Measurements from ENCODE around the gene UBE2G1.

The UBE2G1 gene

DNA sequence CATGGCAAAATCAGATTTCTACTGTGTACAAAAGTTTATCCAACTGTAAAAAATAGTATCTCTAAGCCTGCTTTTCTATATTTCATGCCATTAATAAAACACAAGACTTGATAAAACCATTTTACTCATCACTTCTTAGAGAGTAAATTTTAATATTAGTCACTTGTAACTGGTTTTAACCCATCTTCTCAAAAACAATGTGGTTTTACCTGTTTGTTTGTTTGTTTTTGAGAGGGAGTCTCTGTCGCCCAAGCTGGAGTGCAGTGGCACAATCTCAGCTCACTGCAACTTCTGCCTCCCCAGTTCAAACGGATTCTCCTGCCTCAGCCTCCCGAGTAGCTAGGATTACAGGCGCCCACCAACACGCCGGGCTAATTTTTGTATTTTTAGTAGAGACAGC lies 32.1 kb downstream of the UBE2G1 start:
- no peak for DNase-seq (ENCODE audit: low spot score)

GRCh38 chr17:4333041-4333440 lies 33.4 kb downstream of the UBE2G1 start:
- no peak for DNase-seq (ENCODE audit: low spot score)

- DNase-seq (ENCODE audit: low spot score): peak; percentile 17
Measured at GRCh38 chr17:4332296-4332970, 34.0 kb downstream of the UBE2G1 start.

DNA sequence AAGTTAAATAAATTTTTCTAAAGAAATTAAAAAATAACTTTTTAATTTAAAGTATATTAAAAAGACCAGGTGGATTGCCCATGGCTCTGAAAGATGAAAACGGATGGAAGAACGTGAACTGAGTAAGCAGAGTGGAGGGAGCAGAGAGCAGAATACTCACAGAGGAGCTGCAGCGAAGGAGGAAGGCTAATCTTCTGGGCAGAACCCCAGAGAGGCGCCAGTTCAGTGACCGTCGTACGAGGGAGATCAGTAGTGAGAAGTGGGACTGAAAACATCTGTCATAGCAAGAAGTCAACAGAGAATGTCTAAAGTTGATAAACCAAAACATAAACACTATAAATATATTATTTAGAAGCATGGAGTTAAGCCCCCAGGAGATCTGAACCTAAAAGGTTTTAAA lies 34.9 kb downstream of the UBE2G1 start:
- no peak for DNase-seq (ENCODE audit: low spot score)

GRCh38 chr17:4329838-4330237 lies 36.6 kb downstream of the UBE2G1 start:
- DNase-seq (ENCODE audit: low spot score): peak; percentile 60

DNA sequence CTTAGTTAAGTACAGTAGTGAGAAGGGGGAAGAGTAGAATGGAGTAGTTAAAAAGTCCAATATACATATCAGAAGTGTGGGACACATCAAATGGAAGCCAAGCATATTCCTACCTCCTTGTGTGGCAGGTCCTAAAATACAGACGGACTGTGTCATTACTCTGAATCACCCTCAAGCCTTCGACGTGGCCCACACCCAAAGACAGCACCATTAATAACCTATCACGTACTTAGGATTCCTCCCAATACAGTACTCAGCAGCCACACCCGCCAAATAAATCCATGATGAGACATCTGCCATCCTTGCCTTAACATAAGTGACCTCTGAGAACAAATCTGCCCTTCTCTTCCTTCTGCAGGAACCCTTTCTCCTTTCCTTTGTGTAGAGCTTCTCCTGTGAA lies 38.9 kb downstream of the UBE2G1 start:
- peak; percentile 46 for DNase-seq (ENCODE audit: low spot score)

GRCh38 chr17:4326608-4327007 lies 39.9 kb downstream of the UBE2G1 start:
- DNase-seq (ENCODE audit: low spot score): no peak

GRCh38 chr17:4326112-4326511 lies 40.4 kb downstream of the UBE2G1 start:
- DNase-seq (ENCODE audit: low spot score): no peak

GRCh38 chr17:4324463-4324862 lies 42.0 kb downstream of the UBE2G1 start:
- no peak for DNase-seq (ENCODE audit: low spot score)

DNA sequence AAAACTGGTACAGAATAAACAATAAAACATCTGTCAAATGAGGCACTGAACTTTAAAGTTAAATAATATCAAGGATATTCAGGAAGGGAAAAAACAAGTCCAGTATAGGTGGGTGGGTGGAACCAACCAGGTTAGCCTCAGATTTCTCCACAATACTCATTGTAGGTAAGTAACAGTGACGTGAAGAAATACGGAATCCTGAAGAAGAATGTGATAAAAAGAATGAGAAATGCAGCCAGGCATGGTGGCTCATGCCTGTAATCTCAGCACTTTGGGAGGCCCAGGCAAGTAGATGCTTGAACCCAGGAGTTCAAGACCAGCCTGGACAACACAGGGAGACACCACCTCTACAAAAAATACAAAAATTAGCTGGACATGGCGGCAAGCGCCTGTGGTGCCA lies 47.3 kb downstream of the UBE2G1 start:
- DNase-seq (ENCODE audit: low spot score): no peak

- DNase-seq (ENCODE audit: low spot score): no peak
Measured at GRCh38 chr17:4318596-4318995, 47.9 kb downstream of the UBE2G1 start.

- DNase-seq (ENCODE audit: low spot score): no peak
Measured at GRCh38 chr17:4318186-4318585, 48.3 kb downstream of the UBE2G1 start.

DNA sequence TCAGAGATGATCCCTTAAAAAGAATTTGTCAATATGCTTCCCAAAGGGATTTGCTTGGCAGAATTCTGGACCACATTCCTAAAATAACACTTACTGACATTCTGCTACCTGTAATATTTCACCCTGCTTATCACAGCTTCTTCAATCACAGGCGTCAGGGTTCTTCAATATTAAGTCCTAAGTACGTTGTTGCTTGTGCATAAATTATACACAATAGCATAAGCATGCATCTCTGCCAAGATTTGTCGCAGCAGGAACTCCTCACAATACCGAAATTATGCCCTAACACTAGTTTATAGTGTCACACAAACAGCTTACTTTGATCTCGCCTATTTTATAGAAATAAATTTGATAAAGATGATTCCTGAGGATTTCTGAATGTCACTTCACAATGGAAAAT lies 48.9 kb downstream of the UBE2G1 start:
- DNase-seq (ENCODE audit: low spot score): no peak

DNA sequence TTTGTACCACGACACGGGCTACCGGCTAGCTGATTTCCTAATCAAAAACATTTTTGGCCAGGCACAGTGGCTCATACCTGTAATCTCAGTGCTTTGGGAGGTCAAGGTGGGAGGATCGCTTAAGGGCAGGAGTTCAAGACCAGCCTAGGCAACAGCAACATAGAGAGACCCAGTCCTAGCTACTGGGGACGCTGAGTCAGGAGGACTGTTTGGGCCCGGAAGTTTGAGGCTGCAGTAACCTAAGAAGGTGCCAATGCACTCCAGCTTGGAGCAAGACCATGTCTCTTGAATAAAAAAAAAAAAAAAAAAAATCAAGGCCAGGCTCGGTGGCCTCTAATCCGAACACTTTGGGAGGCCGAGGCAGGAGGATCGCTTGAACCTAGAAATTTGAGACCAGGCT lies 49.8 kb downstream of the UBE2G1 start:
- no peak for DNase-seq (ENCODE audit: low spot score)

GRCh38 chr17:4314618-4315017 lies 51.9 kb downstream of the UBE2G1 start:
- DNase-seq (ENCODE audit: low spot score): no peak

GRCh38 chr17:4314179-4314578 lies 52.3 kb downstream of the UBE2G1 start:
- no peak for DNase-seq (ENCODE audit: low spot score)

- DNase-seq (ENCODE audit: low spot score): no peak
Measured at GRCh38 chr17:4313221-4314114, 53.0 kb downstream of the UBE2G1 start.

GRCh38 chr17:4310354-4311060 lies 56.0 kb downstream of the UBE2G1 start:
- DNase-seq (ENCODE audit: low spot score): no peak

GRCh38 chr17:4309897-4310296 lies 56.6 kb downstream of the UBE2G1 start:
- no peak for DNase-seq (ENCODE audit: low spot score)

DNA sequence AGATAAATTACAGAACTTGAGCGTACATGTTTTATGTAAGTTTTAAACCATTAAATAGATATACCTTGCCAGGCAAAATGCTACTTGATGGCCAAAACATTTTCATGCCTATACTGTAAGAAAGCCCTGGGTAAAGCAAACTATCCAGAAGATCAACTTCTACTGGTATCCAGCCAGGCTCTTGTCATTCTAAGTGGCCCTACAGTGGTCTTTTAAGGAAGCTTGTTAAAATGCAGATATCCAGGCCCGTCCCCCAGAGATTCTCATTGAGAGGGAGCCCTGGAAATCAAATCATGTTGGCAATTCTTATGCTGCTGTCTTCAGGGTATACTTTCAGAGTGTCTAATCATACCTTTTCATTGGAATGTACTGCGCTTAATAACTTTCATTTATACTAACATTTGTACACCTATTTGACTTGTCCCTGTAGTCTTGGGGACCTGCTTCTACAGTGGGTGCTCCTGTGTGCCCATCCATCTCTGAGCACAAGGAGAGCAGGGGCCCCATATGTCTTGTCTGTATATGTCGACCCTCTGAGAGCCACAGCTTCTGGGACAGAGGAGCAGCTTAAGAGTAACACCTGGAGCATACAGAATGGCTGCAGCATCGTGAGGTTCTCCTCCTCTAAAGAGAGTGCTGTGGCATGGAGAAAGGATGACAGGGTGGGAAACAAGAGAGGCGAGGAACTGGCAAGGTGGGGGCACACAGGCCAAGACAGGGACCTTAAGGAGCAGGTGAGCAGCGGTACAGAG lies 59.1 kb downstream of the UBE2G1 start:
- DNase-seq (ENCODE audit: low spot score): no peak

GRCh38 chr17:4305224-4305623 lies 61.3 kb downstream of the UBE2G1 start:
- DNase-seq (ENCODE audit: low spot score): no peak

- DNase-seq (ENCODE audit: low spot score): peak; percentile 47
Measured at GRCh38 chr17:4304417-4305027, 62.0 kb downstream of the UBE2G1 start.
